Stimulated activated CD4-positive, alpha-beta T cell treated with anti-CD3 and anti-CD28 coated beads, Interleukin-15, amount 100 ng/mL, for 1 hour (primary cell): ENCODE results near the gene CRYM.
A peak's percentile ranks its signal among the peaks of the same experiment; 100 is the strongest.
"Not testable (repeated sequence)": the region's sequence is repeated elsewhere in the genome, so short reads cannot be mapped to it uniquely, and the experiment has no call there.

Experiments
- DNase-seq, 2 donors: peaks; one replicate each; pipeline ENCODE4 v3.0.0-alpha.2; 2020; ENCODE audit warnings: low read depth in 1 of 2, low spot score in 1 of 2

The CRYM gene

DNA sequence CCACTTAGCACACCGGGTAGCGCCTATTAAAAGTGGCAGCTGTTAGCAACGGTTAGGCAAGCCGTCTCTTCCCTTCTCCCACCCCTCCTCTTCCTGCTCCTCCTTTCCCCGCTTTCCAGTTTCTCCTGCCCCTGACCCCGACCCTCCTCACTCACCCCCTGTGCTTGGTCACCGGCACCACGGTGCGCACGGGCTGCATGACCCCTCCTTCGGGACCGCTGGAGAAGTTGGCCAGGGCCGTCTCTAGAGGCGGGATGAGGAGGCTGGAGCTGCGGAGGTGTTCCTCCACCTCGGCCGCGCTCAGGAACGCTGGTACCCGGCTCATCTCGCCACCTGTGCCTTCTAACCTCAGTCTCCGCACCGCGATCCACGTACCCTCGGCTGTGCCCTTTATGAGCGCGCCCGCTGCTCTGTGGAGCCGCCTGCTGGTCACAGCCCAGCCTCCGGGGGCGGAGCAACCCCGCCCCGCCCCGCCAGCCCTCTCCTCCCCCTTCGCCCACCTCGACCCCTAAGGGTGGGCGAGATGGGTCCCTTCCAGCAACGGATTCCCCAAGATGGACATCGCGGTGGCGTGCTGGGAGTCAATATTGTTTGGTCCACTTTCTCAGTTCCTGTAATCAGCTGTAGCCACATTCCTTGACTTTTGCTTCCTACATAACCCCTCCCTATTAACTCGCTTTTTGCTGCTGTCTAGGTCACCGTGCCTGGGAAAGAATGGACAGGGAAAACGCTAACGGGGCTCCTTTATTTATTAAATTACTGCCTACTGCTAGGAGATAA is at the start of gene CRYM:
CRYM (minus strand) TSS at position 364 of the 780 bp plus-strand sequence; CDS start at position 325, 39 bp downstream.
- peak in 1 of 2 donors; percentile 41 for DNase-seq

DNA sequence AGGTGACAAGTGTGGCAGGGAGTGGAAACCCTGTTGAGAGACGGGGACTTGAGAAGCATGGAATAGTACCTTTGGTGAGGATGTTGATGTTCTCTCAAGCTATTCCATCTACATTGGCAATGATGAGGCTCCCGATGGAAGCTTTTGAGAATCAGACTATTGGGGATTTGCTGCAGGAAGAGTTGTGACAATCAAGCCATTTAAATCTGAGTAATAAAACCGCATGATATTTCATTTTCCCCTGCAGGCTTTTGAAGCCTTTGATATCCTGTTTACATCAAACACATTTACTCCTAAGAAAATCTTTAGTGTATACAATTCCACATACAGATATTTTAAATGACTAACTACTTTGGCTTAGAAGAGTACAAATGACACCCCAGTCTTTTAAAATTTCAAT is 49.0 kb upstream of the CRYM start:
- DNase-seq: no peak

DNA sequence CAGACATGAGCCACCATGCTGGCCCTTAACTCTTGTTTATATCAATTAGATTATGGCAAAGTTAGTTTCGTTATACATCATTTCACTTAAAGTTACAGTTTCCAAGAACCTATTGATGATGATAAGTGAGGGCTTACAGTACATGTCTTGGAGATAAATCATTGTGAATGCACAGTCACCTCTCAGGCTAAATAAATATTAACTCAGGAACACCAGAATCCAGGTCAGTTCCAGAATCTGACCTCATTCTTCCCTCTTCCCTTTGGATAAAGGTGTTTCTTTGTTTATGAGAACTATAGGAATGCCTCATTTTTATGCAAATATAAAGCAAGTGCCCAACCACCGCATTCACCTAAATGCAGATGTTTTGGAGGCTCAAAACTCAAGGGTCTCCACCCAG is 48.4 kb upstream of the CRYM start:
- no peak for DNase-seq

DNA sequence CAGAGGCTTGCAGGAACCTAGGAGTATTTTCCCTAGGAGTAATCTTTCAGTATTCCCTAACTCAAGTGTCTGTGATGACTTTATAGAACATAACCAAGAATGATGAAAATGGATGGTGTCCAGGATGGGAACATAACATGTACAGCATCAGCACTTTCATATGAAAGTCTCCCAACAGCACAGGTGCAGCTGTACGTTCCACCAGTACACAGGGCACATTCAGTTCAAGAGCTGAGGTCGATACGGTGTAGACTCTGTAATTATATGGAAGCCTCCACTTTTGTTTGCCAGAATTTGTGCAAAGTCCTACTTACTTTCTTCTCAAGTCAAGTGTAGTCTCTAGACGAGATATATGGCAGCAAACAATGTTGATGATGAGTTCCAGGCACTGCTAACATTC is 46.2 kb upstream of the CRYM start:
- DNase-seq: no peak

DNA sequence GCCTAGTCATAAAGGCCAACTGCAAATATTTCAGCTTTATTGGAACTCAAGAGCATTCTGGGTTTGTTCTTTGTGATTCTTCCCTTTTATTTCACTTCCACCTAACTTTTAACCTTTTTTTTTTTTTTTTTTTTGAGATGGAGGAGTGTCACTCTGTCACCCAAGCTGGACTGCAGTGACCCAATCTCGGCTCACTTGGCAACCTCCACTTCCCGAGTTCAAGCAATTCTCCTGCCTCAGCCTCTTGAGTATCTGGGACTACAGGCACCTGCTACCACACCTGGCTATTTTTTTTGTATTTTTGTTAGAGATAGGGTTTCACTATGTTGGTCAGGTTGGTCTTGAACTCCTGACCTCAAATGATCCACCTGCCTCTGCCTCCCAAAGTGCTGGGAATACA is 44.2 kb upstream of the CRYM start:
- not testable (repeated sequence) for DNase-seq

DNA sequence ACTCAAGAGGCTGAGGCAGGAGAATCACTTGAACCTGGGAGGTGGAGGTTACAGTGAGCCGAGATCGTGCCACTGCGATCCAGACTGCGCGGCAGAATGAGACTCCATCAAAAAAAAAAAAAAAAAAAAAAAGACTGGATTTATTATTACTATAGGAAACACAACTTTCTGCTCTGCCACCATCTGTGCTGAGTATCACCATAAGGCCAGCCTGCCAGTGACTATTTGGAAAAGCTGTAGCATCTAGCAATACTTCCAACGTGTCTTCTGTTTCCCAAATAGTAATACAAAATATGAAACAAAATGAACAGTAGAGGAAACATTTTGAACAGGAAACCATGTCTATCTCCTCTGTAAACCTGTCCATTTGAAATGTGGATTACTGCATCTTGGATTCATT is 43.6 kb upstream of the CRYM start:
- no peak for DNase-seq

DNA sequence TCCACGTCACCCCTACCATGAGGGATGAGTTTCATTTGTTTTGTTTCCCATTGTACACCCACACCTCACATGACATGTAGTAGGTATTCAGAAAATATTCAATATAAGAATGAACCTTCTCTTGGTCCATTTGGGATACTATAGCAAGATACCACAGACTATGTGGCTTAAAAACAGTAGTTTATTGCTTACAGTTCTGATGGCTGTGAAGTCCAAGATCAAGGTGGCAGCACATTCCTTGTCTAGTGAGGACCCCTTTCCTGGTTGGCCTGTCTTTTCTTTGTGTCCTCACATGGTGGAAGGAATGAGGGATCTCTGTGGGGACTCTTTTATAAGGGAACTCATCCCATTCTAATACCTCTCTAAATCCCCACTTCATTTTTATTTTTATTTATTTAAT is 36.2 kb upstream of the CRYM start:
- DNase-seq: no peak

DNA sequence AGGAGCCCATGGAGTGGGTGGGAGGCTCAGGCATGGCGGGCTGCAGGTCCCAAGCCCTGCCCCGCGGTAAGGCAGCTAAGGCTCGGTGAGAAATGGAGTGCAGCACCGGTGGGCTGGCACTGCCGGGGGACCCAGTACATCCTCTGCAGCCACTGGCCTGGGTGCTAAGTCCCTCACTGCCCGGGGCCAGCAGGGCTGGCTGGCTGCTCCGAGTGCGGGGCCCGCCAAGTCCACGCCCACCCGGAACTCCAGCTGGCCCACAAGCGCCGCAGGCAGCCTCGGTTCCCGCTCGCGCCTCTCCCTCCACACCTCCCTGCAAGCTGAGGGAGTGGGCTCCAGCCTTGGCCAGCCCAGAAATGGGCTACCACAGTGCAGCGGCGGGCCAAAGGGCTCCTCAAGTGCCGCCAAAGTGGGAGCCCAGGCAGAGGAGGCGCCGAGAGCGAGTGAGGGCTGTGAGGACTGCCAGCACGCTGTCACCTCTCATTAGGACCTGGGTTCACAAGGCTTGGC is 34.8 kb upstream of the CRYM start:
- not testable (repeated sequence) for DNase-seq

DNA sequence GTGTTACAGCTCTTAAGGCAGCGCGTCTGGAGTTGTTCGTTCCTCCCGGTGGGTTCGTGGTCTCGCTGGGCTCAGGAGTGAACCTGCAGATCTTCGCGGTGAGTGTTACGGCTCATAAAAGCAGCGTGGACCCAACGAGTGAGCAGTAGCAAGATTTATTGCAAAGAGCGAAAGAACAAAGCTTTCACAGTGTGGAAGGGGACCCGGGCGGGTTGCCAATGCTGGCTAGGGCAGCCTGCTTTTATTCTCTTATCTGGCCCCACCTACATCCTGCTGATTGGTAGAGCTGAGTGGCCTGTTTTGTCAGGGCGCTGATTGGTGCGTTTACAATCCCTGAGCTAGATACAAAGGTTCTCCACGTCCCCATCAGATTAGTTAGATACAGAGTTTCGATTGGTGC is 34.0 kb upstream of the CRYM start:
- DNase-seq: not testable (repeated sequence)

DNA sequence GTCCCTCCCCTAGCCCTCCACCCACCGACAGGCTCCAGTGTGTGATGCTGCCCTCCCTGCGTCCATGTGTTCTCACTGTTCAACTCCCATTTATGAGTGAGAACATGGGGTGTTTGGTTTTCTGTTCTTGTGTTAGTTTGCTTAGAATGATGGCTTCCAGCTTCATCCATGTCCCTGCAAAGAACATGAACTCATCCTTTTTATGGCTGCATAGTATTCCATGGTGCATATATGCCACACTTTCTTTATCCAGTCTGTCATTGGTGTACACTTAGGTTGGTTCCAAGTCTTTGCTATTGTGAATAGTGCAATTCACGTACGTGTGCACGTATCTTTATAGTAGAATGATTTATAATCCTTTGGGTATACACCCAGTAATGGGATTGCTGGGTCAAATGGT is 28.6 kb upstream of the CRYM start:
- DNase-seq: not testable (repeated sequence)

DNA sequence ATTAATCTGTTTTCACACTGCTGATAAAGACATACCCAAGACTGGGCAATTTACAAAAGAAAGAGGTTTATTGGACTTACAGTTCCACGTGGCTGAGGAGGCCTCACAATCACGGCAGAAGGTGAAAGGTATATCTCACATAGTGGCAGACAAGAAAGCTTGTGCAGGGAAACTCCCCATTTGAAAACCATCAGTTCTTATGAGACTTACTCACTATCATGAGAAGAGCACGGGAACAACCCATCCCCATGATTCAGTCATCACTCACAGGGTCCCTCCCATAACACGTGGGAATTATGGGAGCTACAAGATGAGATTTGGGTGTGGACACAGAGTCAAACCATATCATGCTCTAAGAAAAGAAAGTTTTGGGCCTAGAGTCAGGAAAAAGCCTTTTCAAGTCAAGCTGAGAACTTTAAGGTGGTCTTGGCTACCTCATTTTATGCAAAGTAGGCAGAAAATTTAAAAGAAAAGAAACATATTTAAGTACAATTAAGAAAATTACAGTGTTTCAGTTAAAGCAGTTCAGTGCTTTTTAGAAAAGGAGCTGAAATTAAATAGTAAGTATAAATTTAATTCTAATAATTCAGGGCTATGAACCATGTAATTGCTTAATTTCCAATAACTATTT is 24.9 kb upstream of the CRYM start:
- no peak for DNase-seq

DNA sequence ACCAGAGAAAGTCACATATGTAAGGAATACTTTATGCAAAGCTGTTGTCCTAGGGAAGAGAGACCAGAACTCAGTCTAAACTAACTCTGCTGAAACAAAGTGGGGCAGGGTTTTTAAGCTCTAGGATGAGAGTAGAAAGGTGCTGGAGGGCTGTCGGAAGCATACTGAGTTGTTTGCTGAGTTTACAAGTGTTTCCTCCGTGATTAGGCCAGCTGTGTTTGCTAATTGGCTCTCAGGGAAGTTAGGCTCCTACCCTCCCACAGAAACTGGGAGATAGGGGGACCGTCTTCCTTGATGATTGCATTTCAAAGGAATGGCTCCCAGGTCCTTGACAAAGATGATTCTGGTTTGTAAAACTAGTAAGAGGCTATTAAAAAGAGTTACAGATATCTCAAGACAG is 24.4 kb upstream of the CRYM start:
- DNase-seq: no peak

DNA sequence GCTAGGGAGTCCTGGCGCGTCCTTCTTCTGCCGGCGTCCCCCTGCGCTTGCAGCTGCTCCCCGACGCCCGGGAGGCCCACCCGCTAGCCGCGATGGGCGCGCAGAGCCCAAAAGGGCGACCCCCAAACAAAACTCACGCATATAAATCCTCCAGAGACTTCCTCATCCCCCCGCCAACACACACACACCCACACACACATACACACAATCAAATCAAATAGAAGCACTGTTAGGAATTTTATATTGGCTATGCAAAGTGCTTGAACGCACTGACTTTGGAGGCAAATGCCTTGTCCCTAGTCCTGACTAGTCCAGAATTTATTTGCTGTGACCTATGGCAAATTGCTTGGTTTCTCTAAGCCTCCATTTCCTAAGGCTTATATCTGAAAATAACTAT is 23.8 kb upstream of the CRYM start:
- no peak for DNase-seq

DNA sequence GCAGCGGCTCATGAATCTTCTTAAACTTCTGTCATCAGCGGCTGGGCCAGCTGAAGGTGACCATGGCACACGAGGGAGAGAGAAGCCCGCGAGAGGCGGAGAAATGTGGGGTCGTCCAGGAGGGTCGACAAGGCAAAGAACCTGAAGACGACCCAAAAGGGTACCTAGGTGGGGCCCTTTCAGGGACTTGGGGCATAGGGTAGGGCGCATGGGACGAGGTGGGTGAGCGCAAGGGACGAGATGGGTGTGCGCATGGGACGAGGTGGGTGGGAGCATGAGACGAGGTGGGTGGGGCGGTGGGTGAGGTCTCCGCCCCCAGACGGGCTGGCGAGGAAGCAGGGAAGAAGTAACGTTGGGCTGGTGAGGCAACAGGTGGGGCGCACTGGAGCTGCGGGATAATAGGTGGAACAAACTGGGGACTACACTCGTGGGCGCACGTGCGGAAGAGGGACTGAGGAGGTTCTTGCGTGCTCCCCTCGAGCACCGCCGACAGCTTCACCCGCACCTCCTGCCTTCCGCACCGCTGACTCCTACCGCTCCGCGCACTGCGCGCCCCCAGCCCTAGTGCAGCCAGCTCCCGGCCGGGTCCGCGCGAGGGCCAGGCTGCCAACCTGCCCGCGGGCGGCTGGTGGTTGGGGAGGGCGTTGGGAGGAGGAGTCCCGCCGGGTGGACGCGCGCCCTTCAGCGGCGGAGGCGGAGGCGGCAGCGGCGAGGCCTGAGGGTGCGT is 23.2 kb upstream of the CRYM start:
- peak in 1 of 2 donors; percentile 14 for DNase-seq

DNA sequence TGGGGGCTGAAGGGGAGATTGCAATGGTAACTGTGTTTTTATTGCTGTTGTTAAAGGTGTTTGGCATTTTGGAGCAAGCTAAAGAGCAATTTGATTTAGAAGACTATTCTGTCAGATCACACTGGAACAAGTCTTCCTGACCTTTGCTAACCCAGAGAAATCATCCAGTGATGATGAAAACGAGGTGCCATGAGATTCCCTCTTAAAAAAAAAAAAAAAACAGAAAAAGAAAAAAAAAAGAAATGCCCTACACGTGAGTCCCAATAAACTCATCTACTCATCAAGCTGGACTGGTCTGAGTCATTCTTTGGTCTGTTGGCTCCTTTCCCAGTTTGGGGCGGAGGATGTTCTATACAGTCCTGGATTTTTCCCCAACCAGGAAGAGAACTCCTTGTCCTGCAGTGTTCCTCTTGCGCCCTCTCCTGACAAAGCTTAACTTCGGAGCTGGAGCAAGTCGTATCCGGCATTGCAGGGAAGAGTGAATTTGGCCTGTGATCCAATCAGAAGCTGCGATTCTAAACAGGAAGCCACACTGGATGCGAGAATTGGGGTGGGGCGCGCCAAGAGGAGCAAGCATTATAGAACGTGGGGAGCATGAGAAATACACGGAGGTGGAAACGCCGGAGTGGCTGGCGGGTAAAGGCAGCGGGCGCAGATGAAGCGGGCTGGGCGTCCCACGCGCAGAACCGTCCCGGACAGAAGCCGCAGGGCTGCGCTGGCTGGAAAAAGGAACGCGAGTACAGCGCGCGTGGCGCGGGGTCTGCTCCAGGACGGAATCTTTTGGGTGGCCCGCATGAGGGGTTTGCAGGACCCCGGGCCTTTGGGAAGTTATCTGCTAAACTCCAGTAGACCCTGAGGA is 22.4 kb upstream of the CRYM start:
- DNase-seq: peak in 1 of 2 donors; percentile 26

DNA sequence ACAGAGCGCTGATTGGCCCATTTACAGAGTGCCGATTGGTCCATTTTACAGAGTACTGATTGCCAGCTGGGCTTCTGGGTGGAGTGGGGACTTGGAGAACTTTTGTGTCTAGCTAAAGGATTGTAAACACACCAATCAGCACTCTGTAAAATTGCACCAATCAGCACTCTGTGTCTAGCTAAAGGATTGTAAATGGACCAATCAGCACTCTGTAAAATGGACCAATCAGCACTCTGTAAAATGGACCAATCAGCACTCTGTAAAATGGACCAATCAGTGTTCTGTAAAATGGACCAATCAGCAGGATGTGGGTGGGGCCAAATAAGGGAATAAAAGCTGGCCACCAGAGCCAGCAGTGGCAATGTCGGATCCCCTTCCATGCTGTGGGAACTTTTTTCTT is 11.7 kb upstream of the CRYM start:
- DNase-seq: not testable (repeated sequence)

DNA sequence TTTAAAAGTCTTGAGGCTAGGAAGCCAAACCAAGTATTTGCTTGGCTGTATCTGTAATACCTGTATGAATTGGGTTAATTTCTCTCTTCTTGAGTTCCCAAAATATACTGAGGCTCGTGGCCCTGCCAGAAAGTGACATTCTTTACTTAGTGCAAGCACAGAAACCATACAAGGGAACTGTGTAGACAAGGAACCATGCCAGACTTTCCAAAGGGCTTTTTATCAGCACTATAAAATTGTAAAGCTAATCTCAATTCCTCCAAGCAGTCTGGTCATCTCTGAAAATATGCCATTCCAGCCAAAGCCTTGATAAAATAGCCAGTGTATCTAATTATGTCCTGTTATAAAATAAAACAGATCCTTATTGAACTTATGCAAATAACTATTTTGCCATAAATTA is 7.2 kb upstream of the CRYM start:
- no peak for DNase-seq

DNA sequence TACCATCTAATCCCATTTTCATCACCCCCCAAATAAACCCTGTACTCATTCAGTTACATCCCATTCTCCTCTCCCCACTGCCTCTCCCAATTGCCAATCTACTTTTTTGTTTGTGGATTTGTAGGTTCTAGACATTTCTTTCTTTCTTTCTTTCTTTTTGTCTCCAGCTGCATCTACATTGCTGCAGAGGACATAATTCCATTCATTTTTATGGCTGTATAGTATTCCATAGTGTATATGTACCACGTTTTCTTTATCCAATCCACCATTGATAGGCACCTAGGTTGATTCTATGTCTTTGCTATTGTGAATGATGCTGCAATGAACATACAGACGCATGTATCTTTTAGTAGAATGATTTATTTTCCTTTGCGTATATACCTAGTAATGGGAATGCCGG is 6.3 kb upstream of the CRYM start:
- no peak for DNase-seq

DNA sequence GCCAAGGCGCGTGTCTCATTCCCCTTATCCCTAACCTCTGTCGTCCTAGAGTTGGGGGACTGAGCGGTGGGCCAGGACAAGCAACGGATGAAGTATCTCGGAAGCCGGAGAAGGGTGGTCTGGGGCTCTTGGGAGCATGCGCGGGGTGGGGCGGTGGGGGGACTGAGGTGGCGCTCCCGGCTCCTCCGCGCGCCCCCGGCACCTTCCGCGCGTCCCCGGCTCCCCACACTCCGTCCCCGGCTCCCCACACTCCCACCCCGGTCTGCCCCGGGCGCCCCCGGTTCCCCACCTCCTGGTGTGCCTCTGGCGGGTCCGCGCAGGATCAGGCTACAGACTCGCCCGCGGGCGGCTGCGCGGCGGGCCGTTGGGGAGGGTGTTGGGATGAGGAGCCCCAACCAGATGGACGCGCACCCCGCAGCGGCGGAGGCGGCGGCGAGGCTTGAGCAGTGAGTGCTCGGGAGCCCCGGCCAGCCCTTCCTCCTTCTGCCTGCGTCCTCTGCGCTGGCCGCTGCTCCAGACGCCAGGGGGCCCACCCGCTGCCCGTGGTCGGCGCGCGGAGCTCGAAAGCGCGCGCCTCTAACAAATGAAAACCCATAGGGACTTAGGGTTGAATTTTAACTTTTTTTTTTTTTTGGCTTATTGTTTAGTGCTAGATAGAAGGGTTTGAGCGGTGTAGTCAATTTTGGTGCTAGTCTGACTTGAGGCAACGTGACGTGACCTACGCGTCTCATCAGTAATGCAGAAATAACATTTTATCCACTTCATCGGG is 5.6 kb upstream of the CRYM start:
- no peak for DNase-seq

DNA sequence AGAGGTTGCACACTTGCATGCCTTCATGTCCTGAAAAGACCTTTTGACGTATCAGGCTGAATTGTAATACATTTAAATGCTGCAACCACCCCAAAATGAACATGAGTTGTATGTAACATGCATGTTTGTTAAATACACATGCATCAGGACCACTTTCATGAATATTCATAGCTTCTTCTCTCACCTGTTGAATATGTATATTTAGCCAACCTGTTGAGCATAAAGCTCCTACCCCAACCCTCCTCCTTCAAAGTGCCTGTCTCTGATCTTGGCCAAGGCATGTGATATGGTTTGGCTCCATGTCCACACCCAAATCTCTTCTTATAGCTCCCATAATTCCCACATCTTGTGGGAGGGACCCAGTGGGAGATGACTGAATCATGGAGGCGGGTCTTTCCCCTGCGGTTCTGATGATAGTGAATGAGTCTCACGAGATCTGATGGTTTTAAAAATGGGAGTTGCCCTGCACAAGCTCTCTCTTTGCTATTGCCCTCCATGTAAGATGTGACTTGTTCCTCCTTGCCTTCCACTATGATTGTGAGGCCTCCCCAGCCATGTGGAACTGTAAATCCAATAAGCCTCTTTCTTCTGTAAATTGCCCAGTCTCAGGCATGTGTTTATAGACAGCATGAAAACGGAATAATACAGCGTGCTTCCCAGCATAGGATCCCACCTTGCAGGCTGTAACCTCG is 3.8 kb upstream of the CRYM start:
- no peak for DNase-seq
